AG04450 (cell line): ENCODE results near the gene DENR. TPM values are rescaled to one million over a fixed set of nuclear protein-coding genes. Genes with fewer than 3 reads are reported as not detected.

Source experiments
- CTCF ChIA-PET: fragments of 300-600, 350-600 bp; formaldehyde crosslinking; extraction: SDS; loops from one replicate; lab custom pipeline; 2022; ENCODE audit warnings: antibody characterized with exemption, inconsistent platforms; lab: Charles Lee
- POLR2A ChIA-PET: fragments of 350-600 bp; formaldehyde crosslinking; extraction: SDS; loops from one replicate; lab custom pipeline; 2021; ENCODE audit warnings: antibody characterized with exemption, inconsistent platforms; lab: Yijun Ruan, JAX
- DNase-seq: peaks from one replicate; pipeline ENCODE4 v3.0.0-alpha.2; 2011; ENCODE audit warnings: low read depth, low spot score
- H3K27ac ChIP-seq: one replicate; pipeline ENCODE4 v1.5.1; 2012; ENCODE audit warnings: low read depth, low read length, control low read depth
- H3K27me3 ChIP-seq: one replicate; pipeline ENCODE4 v1.6.0; 2012; ENCODE audit warnings: low read length; ENCODE audit not compliant: control insufficient read depth, insufficient read depth
- H3K4me3 ChIP-seq: 2 replicates; pipeline ENCODE4 v1.5.1; 2011; ENCODE audit warnings: mild to moderate bottlenecking, low read depth, low read length, control low read depth
- H3K9me3 ChIP-seq: 2 replicates; pipeline ENCODE4 v1.5.1; 2012; ENCODE audit warnings: low read length; ENCODE audit not compliant: control insufficient read depth, insufficient read depth
- polyA plus RNA-seq: library from polyadenylated mRNA; depleted of rRNA; stranded (reverse); fragments of >200 nt; gene quantifications from 2 replicates; pipeline ENCODE4 v1.2.3, GENCODE V29; 2011
- TF ChIP-seq, protein P1 (sequence below): IDR thresholded peaks from 2 replicates; pipeline ENCODE4 v1.5.1; 2011; ENCODE audit warnings: low read depth, low read length, control low read depth, inconsistent platforms

The DENR gene
- polyA plus RNA-seq, 1 experiment, result 47.8 TPM

DNA sequence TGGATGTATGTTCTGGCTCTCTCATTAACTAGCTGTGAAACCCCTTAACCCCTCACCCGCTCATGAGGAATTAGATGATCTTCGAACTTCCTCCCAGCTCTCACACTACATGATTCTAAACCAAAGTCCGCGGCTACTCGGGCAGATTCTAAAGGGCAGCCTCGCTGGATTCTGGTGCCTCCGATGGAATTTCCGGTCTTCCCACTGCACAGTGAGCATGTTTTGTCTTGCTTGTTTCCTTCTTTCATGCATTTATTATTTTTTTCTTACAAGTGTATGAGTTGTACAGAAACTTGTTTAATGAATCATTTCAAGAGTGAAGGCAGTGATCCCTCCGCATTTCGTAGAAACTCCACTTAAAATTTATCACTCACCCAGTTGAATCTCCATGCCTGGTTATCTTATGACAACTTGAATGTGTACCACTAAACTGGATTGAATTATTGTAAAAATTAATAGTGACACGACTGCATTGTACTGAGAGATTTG is 31.5 kb upstream of the DENR start:
- TF ChIP-seq, protein P1, sequence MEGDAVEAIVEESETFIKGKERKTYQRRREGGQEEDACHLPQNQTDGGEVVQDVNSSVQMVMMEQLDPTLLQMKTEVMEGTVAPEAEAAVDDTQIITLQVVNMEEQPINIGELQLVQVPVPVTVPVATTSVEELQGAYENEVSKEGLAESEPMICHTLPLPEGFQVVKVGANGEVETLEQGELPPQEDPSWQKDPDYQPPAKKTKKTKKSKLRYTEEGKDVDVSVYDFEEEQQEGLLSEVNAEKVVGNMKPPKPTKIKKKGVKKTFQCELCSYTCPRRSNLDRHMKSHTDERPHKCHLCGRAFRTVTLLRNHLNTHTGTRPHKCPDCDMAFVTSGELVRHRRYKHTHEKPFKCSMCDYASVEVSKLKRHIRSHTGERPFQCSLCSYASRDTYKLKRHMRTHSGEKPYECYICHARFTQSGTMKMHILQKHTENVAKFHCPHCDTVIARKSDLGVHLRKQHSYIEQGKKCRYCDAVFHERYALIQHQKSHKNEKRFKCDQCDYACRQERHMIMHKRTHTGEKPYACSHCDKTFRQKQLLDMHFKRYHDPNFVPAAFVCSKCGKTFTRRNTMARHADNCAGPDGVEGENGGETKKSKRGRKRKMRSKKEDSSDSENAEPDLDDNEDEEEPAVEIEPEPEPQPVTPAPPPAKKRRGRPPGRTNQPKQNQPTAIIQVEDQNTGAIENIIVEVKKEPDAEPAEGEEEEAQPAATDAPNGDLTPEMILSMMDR, result no peak
- ChIA-PET CTCF (no interaction called here), POLR2A (no interaction called here)
- Histone ChIP-seq H3K4me3 (no peak overlapping the region), H3K27ac (no peak overlapping the region), H3K9me3 (no peaks in the 10 kb centered on the region), H3K27me3 (peaks cover 8% of the 10 kb centered on the region)
- DNase-seq, result no peak

DNA sequence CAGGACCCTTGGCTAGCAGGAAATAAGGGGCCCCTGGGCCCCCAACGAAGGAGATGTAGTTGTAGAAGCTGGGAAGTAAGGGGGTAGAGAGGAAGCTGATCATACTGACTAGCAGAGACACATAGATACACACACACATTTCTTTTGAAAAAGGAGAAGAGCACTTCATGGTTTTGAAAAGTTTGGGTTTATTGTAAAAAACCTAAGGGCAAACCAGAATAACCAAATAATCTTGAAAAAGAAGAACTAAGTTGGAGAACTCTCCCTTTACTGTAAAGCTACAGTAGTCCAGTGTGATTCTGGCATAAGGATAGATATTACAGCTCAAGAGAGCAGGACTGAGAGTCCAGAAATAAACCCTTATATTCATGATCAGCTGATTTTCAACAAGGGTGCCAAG is 30.2 kb upstream of the DENR start:
- POLR2A ChIA-PET, result no interaction called here
- TF ChIP-seq, protein P1, result no peak
- no peak for DNase-seq
- no peak overlapping the region for H3K4me3 ChIP-seq
- H3K27me3 ChIP-seq, result peaks cover 3% of the 10 kb centered on the region
- CTCF ChIA-PET, result no interaction called here
- H3K9me3 ChIP-seq, result no peaks in the 10 kb centered on the region
- H3K27ac ChIP-seq, result no peak overlapping the region

DNA sequence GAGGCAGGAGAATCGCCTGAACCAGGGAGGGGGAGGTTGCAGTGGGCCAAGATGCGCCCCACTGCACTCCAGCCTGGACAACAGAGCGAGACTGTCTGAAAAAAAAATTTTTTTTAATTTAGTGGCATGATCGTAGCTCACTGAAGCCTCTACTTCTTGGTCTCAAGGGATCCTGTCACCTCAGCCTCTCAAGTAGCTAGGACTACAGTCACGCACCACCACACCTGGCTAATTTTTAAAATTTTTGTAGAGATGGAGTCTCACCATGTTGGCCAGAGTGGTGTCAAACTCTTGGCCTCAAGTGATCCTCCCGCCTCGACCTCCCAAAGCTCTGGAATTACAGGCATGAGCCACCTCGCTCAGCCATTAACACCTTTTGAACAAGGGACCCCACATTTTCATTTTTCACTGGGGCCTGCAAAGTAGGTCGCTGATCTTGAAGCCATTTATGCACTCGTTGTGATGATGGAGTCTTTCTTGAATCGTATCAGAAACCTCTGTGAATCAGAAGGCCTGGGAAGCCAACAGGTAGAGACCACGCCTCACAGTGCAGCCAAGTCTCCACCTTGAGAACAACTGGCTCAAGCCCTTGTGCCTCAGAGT is 27.9 kb upstream of the DENR start:
- Histone ChIP-seq H3K4me3 (no peak overlapping the region), H3K9me3 (no peaks in the 10 kb centered on the region; the same call in 1 of the 2 replicates), H3K27ac (no peak overlapping the region), H3K27me3 (peaks cover 10% of the 10 kb centered on the region)
- ChIA-PET POLR2A (interaction anchor here (0.7 kb wide), 1 partner anchor 87 kb away, joined by 7 read pairs; no protein-coding TSS in a partner anchor), CTCF (no interaction called here)
- DNase-seq, result no peak
- TF ChIP-seq, protein P1, result no peak

DNA sequence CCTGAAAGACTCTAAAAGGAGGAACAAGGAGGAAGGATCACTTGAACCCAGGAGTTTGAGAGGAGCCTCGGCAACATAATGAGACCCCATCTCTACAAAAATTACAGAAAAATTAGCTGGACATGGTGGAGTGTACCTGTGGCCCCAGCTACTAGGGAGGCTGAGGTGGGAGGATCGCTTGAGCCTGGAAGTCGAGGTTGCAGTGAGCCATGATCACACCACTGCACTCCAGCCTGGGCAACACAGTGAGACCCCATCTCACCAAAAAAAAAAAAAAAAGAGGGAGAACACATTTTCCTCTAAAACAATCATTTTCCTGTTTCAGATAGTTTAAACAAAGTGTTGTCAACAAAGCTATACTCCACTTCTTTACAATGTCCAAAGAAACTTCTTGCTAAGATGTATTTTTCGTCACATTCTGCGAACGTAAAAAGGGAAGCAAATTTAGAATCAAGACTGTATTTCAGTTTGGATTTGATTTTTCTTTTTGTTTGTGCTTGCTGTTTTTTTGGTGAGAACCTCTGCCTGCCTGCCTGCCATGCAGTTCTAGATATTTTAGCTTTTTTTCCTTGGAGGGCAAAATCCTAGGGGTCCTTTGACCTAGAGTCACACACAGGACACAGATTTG is 27.1 kb upstream of the DENR start:
- no peak overlapping the region for H3K27ac ChIP-seq
- CTCF ChIA-PET, result no interaction called here
- peaks cover 12% of the 10 kb centered on the region for H3K27me3 ChIP-seq
- no peaks in the 10 kb centered on the region; the same call in 1 of the 2 replicates for H3K9me3 ChIP-seq
- TF ChIP-seq, protein P1, result no peak
- H3K4me3 ChIP-seq, result no peak overlapping the region
- POLR2A ChIA-PET, result interaction anchor here (0.7 kb wide), 1 partner anchor 88 kb away, joined by 7 read pairs; no protein-coding TSS in a partner anchor
- DNase-seq, result no peak

DNA sequence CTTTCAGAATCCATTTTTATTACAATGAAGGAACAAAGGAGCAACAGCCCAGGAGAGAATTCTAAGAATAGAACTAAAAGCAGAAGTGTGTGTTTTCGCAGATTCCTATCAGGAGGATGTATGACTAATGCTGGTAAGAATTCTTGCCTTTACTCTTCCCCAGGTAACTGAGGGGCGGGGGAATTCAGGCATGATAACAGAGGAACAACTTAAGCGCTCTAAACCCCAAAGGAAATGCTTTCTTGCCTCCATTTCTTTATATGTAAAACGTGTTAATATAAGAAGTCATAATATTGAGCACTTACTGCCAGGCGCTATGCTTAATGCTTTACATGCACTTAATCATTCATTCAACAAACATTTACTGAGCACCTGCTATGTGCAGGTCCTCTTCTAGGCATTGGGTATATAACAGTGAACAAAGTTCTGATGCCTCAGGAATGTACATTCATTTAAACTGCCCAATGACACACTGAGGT is 26.5 kb upstream of the DENR start:
- H3K27ac ChIP-seq, result no peak overlapping the region
- TF ChIP-seq, protein P1, result no peak
- H3K27me3 ChIP-seq, result peaks cover 17% of the 10 kb centered on the region
- POLR2A ChIA-PET, result no interaction called here
- CTCF ChIA-PET, result interaction anchor here (1.8 kb wide), 1 partner anchor 68 kb away, joined by 5 read pairs; no protein-coding TSS in a partner anchor
- DNase-seq, result no peak
- no peak overlapping the region for H3K4me3 ChIP-seq
- H3K9me3 ChIP-seq, result no peaks in the 10 kb centered on the region; the same call in 1 of the 2 replicates
